SH-SY5Y (cell line): ENCODE data around the gene OR4D11.

Source experiments
- GATA2 ChIP-seq: IDR thresholded peaks from 2 replicates; pipeline ENCODE4 v1.6.1; 2011; ENCODE audit warnings: mild to moderate bottlenecking, low read depth, low read length
- GATA3 ChIP-seq: IDR thresholded peaks from 2 replicates; pipeline ENCODE4 v1.6.1; 2011; ENCODE audit warnings: low read depth, mild to moderate bottlenecking, low read length, moderate library complexity

Gene OR4D11

GRCh38 chr11:59534676-59535075, 31.3 kb downstream of the OR4D11 start:
- no peak for TF ChIP-seq GATA2
- TF ChIP-seq GATA3: no peak

GRCh38 chr11:59542142-59542810, 38.9 kb downstream of the OR4D11 start:
- no peak for TF ChIP-seq GATA2
- no peak for TF ChIP-seq GATA3

DNA sequence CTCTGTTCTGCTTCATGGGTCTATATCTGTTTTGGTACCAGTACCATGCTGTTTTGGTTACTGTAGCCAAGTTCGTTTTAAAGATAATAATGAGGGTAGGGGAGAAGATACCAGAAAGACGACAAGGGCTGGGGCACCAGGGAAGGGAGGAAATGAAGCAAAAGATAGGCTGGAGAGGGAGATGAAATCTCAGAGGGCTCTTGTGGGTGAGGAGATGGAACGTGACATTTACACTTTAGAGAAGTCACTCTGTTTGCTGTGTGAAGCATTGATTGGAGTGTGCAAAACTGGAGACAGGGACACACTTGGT, 41.4 kb downstream of the OR4D11 start:
- TF ChIP-seq GATA3: no peak
- no peak for TF ChIP-seq GATA2

- no peak for TF ChIP-seq GATA3
- TF ChIP-seq GATA2: no peak
These were observed 42.0 kb downstream of the OR4D11 start for GRCh38 chr11:59545179-59546020.

GRCh38 chr11:59548309-59548656, 44.9 kb downstream of the OR4D11 start:
- TF ChIP-seq GATA3: no peak
- no peak for TF ChIP-seq GATA2

GRCh38 chr11:59550368-59550841, 47.0 kb downstream of the OR4D11 start:
- no peak for TF ChIP-seq GATA2
- no peak for TF ChIP-seq GATA3

DNA sequence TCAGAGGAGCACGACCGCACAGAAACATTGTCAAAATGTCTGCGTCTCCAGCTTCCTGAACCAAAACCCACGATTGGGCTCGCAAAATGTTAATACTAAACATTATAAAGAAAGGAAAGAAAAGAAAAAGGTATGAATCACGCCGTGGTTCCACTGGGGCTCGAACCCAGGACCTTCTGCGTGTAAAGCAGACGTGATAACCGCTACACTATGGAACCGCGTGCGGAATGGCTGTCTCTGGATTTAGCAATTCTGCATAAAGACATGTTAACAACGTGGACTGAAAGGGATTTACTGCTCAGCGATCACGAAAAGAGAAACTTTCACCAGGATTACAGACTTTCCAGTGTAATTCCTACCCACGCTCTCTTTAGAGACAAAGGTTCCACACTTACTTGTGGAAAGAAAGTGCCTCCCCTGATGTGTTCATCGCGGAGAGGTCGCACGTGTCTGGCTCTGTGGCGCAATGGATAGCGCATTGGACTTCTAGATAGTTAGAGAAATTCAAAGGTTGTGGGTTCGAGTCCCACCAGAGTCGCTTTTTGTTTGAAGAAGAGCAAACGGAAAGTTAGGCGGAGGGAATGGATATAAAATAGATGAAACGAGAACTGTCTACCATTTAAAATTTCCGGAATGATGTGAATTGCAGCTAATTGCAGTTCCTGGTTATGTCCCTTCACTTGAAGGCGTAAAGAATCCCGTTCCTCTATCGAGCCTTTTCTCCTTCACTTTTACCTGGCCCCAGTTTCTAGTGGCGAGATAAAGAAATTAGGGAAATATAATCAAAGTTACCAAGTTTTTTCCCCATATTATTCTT, 47.7 kb downstream of the OR4D11 start:
- TF ChIP-seq GATA3: no peak
- TF ChIP-seq GATA2: no peak

GRCh38 chr11:59551659-59552521, 48.5 kb downstream of the OR4D11 start:
- TF ChIP-seq GATA3 (no peak), GATA2 (no peak)

DNA sequence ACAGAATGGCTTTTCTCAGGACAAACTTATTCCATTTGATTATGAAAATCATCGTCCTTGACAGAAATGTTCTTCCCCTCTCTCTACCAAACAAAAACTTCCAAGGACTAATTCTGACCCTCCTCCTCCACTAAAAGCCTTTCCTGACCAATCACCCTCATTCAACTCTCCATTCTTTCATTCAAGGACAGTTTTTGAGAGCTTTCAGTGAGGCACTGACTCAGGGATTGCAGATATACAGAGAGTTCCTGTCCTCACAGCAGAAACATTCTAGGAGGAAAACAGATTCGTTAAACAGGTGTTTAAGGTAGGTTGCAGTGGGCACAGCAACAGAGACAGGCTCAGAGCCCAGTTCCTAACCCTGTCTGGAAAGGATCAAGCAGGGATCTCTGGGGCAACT, 49.5 kb downstream of the OR4D11 start:
- TF ChIP-seq GATA3: no peak
- TF ChIP-seq GATA2: no peak

DNA sequence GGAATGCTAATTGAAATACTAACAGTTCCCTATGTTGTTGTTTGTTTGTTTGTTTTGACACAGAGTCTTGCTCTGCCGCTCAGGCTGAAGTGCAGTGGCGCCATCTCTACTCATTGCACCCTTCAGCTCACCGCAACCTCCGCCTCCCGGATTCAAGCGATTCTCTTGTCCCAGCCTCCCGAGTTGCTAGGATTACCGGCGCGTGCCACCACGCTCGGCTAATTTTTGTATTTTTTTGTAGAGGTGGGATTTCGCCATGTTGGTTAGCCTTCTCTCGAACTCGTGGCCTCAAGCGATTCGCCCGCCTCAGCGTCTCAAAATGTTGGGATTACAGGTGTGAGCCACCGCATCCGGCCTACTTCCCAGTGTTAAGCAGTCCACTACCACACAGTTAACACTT, 49.9 kb downstream of the OR4D11 start:
- TF ChIP-seq GATA2 (no peak), GATA3 (no peak)
